Body of pancreas (tissue), 4 donors: ENCODE measurements around the gene ALCAM. TPM values are rescaled to one million over a fixed set of nuclear protein-coding genes. Genes with fewer than 3 reads are reported as not detected.

Source experiments
- ATAC-seq: fragments of 150-250 bp; one replicate; pipeline ENCODE4 v1.9.1; 2016
- DNase-seq, 4 donors: peaks; one replicate each; pipeline ENCODE4 v3.0.0-alpha.2; 2019
- H3K27ac ChIP-seq, 4 donors: fragments of 200-600 bp; sonication (generic); 1 replicate in 3 of 4; 2 replicates in 1 of 4; pipeline versions ENCODE4 v1.5.1 to v1.6.1; 2016 to 2019; ENCODE audit warnings: mild to moderate bottlenecking in 1 of 4, mixed read lengths in 1 of 4, moderate library complexity in 1 of 4
- H3K27me3 ChIP-seq, 2 donors: fragments of 200-600 bp; sonication (generic); one replicate each; pipeline ENCODE4 v1.6.0; 2016; ENCODE audit warnings: mild to moderate bottlenecking in 1 of 2
- H3K36me3 ChIP-seq, 2 donors: fragments of 200-600 bp; sonication (generic); replicated peaks in 1 of 2; 2 replicates each; pipeline ENCODE4 v1.5.1; 2016; ENCODE audit warnings: low read depth in 2 of 2; ENCODE audit not compliant: insufficient read depth in 1 of 2
- H3K4me1 ChIP-seq: fragments of 200-600 bp; sonication (generic); one replicate; pipeline ENCODE4 v1.6.0; 2016
- H3K4me3 ChIP-seq, 2 donors: fragments of 200-600 bp; sonication (generic); 1 replicate in 1 of 2; 2 replicates in 1 of 2; pipeline ENCODE4 v1.5.1; 2016 to 2019
- H3K9me3 ChIP-seq, 3 donors: fragments of 200-600 bp; sonication (generic); 1 replicate in 2 of 3; 2 replicates in 1 of 3; pipeline ENCODE4 v1.5.1; 2016
- CTCF ChIP-seq, 7 experiments: fragments of 450-650 bp in 4 of 7; fragments of 200-600 bp in 3 of 7; sonication (generic) in 3 of 7; IDR thresholded peaks; one replicate each; pipeline ENCODE4 v1.5.1; 2016 to 2019; ENCODE audit warnings: antibody characterized with exemption in 7 of 7
- POLR2A ChIP-seq, 3 donors: fragments of 450-650 bp; IDR thresholded peaks; one replicate each; pipeline ENCODE4 v1.6.1; 2016; ENCODE audit warnings: antibody characterized with exemption in 3 of 3, mild to moderate bottlenecking in 2 of 3
- WGBS, 2 donors: methylation state at CpG; one replicate each; pipeline ENCODE4 v1.1.5; 2017; 5-methylcytosine and 5-hydroxymethylcytosine counted together
- intact Hi-C: fragments of 100-400 bp; cut with DNase I; formaldehyde crosslinking; loops from one replicate; pipeline ENCODE4 v1.15.1; 2023
- total RNA-seq, 2 donors: library from RNA; depleted of rRNA; stranded (reverse); fragments of >200 nt; gene quantifications; one replicate each; pipeline ENCODE4 v1.1.0, GENCODE V29; 2016

ALCAM gene
- total RNA-seq, 2 donors from 2014 or later: 34.8 to 35.3 TPM

DNA sequence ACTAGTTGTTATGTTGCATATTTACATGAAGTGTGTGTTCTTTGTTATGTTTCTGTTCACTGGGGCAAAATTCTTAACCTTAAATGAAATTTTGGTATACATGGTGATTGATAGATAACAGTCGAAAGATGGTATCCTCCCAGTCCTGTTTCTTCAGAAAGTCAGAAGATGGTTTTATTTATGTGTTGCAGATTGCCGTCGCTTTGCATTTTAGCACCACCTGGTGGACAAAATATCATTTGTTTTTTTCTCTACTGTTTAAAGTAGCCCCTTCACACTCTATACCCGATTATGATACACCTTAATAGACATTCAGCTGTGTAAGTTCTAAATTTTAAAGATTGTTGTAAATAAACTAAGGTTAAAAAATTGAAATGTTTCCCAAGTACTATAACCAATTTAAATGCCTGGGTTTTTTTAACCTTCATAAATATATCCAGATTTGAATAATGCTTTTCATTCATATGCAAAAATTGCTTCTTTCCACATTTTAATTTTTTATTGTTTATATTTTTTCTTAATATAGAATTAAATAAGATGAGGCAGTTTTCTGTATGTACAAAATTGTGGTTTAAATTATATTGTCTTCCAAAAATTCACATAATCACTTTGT is 152.2 kb downstream of the ALCAM start:
- TF ChIP-seq CTCF (IDR thresholded peaks at IDR 0.05): peak; percentile 28 to 68 (median 62)
- TF ChIP-seq POLR2A (IDR thresholded peaks at IDR 0.05): no peak
- WGBS, 2 donors: 2 to 3% methylated on average over 4 of the region's 4 CpGs
- Histone ChIP-seq H3K27ac (no peak overlapping the region), H3K4me3 (no peak overlapping the region), H3K36me3 (no peaks in the 10 kb centered on the region), H3K4me1 (no peaks in the 10 kb centered on the region), H3K27me3 (no peaks in the 10 kb centered on the region), H3K9me3 (no peaks in the 10 kb centered on the region)
- peak in 1 of 4 donors; percentile 21 for DNase-seq
- peak; percentile 66 for ATAC-seq
- intact Hi-C loops: no loop called here

GRCh38 chr3:105521770-105522169 is 155.1 kb downstream of the ALCAM start:
- DNase-seq (no peak), ATAC-seq (no peak)
- Histone ChIP-seq H3K27ac (no peak overlapping the region), H3K36me3 (no peaks in the 10 kb centered on the region), H3K4me3 (no peak overlapping the region), H3K4me1 (no peaks in the 10 kb centered on the region), H3K9me3 (no peaks in the 10 kb centered on the region), H3K27me3 (no peaks in the 10 kb centered on the region)
- intact Hi-C loops: no loop called here
- WGBS, 2 donors: 48 to 49% methylated on average over 2 of the region's 2 CpGs
- TF ChIP-seq CTCF (IDR thresholded peaks at IDR 0.05): no peak
- TF ChIP-seq POLR2A (IDR thresholded peaks at IDR 0.05): no peak

- no peaks in the 10 kb centered on the region for H3K9me3 ChIP-seq
- no peak for DNase-seq
- no peaks in the 10 kb centered on the region for H3K4me1 ChIP-seq
- H3K36me3 ChIP-seq: no peaks in the 10 kb centered on the region
- no peak for ATAC-seq
- WGBS, 2 donors: 97 to 100% methylated on average over 1 of the region's 1 CpG
- no peak overlapping the region for H3K4me3 ChIP-seq
- no peaks in the 10 kb centered on the region for H3K27me3 ChIP-seq
- no peak for TF ChIP-seq CTCF (IDR thresholded peaks at IDR 0.05)
- TF ChIP-seq POLR2A (IDR thresholded peaks at IDR 0.05): no peak
- no peak overlapping the region for H3K27ac ChIP-seq
- intact Hi-C loops: no loop called here
Observed at GRCh38 chr3:105523501-105523900, 156.8 kb downstream of the ALCAM start.

DNA sequence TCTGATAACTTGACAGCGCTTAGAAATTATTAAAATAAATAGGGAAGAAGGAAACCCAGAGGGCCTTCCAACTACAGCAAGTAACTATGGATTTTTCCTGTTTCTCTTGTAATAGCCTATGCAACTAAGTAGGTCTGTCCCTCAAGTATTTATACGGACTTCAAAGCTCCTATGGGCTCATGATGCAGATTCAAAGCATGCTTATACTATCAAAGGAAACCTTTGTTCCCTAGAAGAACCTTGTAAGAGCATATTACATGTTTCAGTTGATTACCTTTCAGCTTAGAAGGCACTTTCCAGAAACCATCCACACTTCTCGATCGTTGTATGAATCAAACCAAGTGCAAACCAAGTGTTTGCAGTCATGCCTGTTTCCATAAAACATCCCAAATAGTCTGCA is 158.8 kb downstream of the ALCAM start:
- Histone ChIP-seq H3K4me1 (no peaks in the 10 kb centered on the region), H3K4me3 (no peak overlapping the region), H3K9me3 (no peaks in the 10 kb centered on the region), H3K27me3 (no peaks in the 10 kb centered on the region), H3K36me3 (no peaks in the 10 kb centered on the region), H3K27ac (no peak overlapping the region)
- DNase-seq (no peak), ATAC-seq (no peak)
- WGBS, 2 donors: 77 to 81% methylated on average over 4 of the region's 4 CpGs
- TF ChIP-seq POLR2A (IDR thresholded peaks at IDR 0.05) (no peak), CTCF (IDR thresholded peaks at IDR 0.05) (no peak)
- intact Hi-C loops: no loop called here
